ENCODE results near the gene PDK3. TPM values are rescaled to one million over a fixed set of nuclear protein-coding genes. Genes with fewer than 3 reads are reported as not detected.

The PDK3 gene
- 10 to 100 TPM; 15.2 to 25.9 (median 24.0) TPM for total RNA-seq

GRCh38 chrX:24464836-24465531, at the start of gene PDK3:
Gene PDK3 (plus strand): TSS chrX:24465286. CDS start chrX:24465456, 170 bp downstream.
- WGBS, 2 donors = 0% methylated on average over 17 of the region's 83 CpGs; no CpG with 5 or more reads in 1 of the 2 donors
- Histone ChIP-seq H3K4me3 (replicated peaks in 1 of 3) (peak within 1 kb of the TSS in 2 of 3 donors; percentile 58 to 61), H3K36me3 (no peaks in the 10 kb centered on the region), H3K27me3 (no peaks in the 10 kb centered on the region), H3K27ac (peak within 1 kb of the TSS; percentile 51 to 75 (median 72)), H3K9me3 (no peaks in the 10 kb centered on the region), H3K4me1 (no peaks in the 10 kb centered on the region)
- DNase-seq = peak; percentile 88 to 91
- TF ChIP-seq, protein P1, sequence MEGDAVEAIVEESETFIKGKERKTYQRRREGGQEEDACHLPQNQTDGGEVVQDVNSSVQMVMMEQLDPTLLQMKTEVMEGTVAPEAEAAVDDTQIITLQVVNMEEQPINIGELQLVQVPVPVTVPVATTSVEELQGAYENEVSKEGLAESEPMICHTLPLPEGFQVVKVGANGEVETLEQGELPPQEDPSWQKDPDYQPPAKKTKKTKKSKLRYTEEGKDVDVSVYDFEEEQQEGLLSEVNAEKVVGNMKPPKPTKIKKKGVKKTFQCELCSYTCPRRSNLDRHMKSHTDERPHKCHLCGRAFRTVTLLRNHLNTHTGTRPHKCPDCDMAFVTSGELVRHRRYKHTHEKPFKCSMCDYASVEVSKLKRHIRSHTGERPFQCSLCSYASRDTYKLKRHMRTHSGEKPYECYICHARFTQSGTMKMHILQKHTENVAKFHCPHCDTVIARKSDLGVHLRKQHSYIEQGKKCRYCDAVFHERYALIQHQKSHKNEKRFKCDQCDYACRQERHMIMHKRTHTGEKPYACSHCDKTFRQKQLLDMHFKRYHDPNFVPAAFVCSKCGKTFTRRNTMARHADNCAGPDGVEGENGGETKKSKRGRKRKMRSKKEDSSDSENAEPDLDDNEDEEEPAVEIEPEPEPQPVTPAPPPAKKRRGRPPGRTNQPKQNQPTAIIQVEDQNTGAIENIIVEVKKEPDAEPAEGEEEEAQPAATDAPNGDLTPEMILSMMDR (IDR thresholded peaks at IDR 0.05) = no peak
- peak in 1 of 2 donors; percentile 80 for TF ChIP-seq POLR2A (IDR thresholded peaks at IDR 0.05)
- intact Hi-C loops (cut with DNase I) = no loop called here

- intact Hi-C loops (cut with DNase I) = no loop called here
- Histone ChIP-seq H3K27me3 (no peaks in the 10 kb centered on the region), H3K27ac (no peak overlapping the region), H3K36me3 (no peaks in the 10 kb centered on the region), H3K4me1 (no peaks in the 10 kb centered on the region), H3K4me3 (replicated peaks in 1 of 3) (no peak overlapping the region), H3K9me3 (no peaks in the 10 kb centered on the region)
- no peak for TF ChIP-seq POLR2A (IDR thresholded peaks at IDR 0.05)
- TF ChIP-seq, protein P1 (IDR thresholded peaks at IDR 0.05) = no peak
- no peak for DNase-seq
- 100% methylated on average over 2 of the region's 5 CpGs for WGBS, 2 donors
Measured at GRCh38 chrX:24415921-24416320, 49.2 kb upstream of the PDK3 start.

DNA sequence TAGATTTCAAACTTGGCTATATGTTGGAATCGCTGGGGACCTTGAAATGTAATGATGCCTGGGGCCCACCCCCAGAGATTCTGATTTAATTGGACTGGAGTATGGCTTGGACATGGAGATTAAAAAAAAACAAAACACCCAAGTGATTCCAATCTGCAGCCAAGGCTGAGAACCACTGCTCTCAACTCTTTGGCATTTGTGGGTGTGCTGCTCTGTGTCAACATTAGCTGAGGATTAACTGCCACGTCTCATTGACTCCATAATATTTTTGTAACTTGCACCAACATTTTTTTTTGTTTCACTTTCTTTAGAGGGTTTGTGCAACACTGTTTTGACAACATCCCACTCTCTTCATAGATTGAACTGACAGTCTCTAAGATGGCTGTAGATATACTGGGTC, 41.1 kb upstream of the PDK3 start:
- peaks cover 0 to 10% of the 10 kb centered on the region in 2 donors for H3K4me1 ChIP-seq
- H3K27me3 ChIP-seq = no peaks in the 10 kb centered on the region
- H3K4me3 ChIP-seq (replicated peaks in 1 of 3) = no peak overlapping the region
- peak; percentile 45 to 46 for DNase-seq
- 25 to 42% methylated on average over 1 to 2 of the region's 2 CpGs for WGBS, 2 donors
- TF ChIP-seq, protein P1 (IDR thresholded peaks at IDR 0.05) = no peak
- H3K9me3 ChIP-seq = no peaks in the 10 kb centered on the region
- no peak overlapping the region for H3K27ac ChIP-seq
- intact Hi-C loops (cut with DNase I) = no loop called here
- H3K36me3 ChIP-seq = no peaks in the 10 kb centered on the region

- no peak overlapping the region for H3K27ac ChIP-seq
- DNase-seq = peak in 1 of 2 donors; percentile 9
- H3K9me3 ChIP-seq = no peaks in the 10 kb centered on the region
- H3K27me3 ChIP-seq = no peaks in the 10 kb centered on the region
- intact Hi-C loops (cut with DNase I) = no loop called here
- 60 to 91% methylated on average over 7 to 8 of the region's 8 CpGs for WGBS, 2 donors
- H3K4me3 ChIP-seq (replicated peaks in 1 of 3) = no peak overlapping the region
- TF ChIP-seq, protein P1 (IDR thresholded peaks at IDR 0.05) = no peak
- no peak for TF ChIP-seq POLR2A (IDR thresholded peaks at IDR 0.05)
- H3K4me1 ChIP-seq = peaks cover 0 to 10% of the 10 kb centered on the region in 2 donors
- no peaks in the 10 kb centered on the region for H3K36me3 ChIP-seq
Measured at GRCh38 chrX:24424948-24425347, 40.1 kb upstream of the PDK3 start.

GRCh38 chrX:24425806-24426205, 39.3 kb upstream of the PDK3 start:
- H3K9me3 ChIP-seq = no peaks in the 10 kb centered on the region
- H3K27me3 ChIP-seq = no peaks in the 10 kb centered on the region
- WGBS, 2 donors = 74 to 76% methylated on average over 2 of the region's 2 CpGs
- no peak overlapping the region for H3K27ac ChIP-seq
- H3K4me1 ChIP-seq = peaks cover 0 to 10% of the 10 kb centered on the region in 2 donors
- intact Hi-C loops (cut with DNase I) = no loop called here
- no peak overlapping the region for H3K4me3 ChIP-seq (replicated peaks in 1 of 3)
- H3K36me3 ChIP-seq = no peaks in the 10 kb centered on the region
- no peak for TF ChIP-seq POLR2A (IDR thresholded peaks at IDR 0.05)
- TF ChIP-seq, protein P1 (IDR thresholded peaks at IDR 0.05) = no peak
- no peak for DNase-seq
